Muscle of back (tissue), 11 donors: ENCODE data around the gene RPL13A. TPM values are rescaled to one million over a fixed set of nuclear protein-coding genes. Genes with fewer than 3 reads are reported as not detected.

Experiments used
- DNase-seq, 3 donors: peaks; one replicate each; pipeline versions ENCODE4 v3.0.0 to v3.0.0-alpha.2; 2013
- polyA plus RNA-seq, 10 donors: library from polyadenylated mRNA; unstranded; fragments of 120-200 nt; gene quantifications; one replicate each; pipeline ENCODE4 v1.2.1, GENCODE V29; 2013; ENCODE audit not compliant: insufficient read length in 10 of 10

Gene RPL13A
- polyA plus RNA-seq, 10 donors: 3,542 to 5,037 (median 4,448) TPM

- DNase-seq: no peak
Measured at GRCh38 chr19:49498475-49498874, 11.1 kb downstream of the RPL13A start.

GRCh38 chr19:49499030-49499670 is 11.7 kb downstream of the RPL13A start:
- DNase-seq: no peak

GRCh38 chr19:49502866-49503581 is 15.6 kb downstream of the RPL13A start:
- DNase-seq: peak; percentile 65 to 91 (median 76)

- DNase-seq: no peak
Measured at GRCh38 chr19:49503582-49503962, 16.2 kb downstream of the RPL13A start.

DNA sequence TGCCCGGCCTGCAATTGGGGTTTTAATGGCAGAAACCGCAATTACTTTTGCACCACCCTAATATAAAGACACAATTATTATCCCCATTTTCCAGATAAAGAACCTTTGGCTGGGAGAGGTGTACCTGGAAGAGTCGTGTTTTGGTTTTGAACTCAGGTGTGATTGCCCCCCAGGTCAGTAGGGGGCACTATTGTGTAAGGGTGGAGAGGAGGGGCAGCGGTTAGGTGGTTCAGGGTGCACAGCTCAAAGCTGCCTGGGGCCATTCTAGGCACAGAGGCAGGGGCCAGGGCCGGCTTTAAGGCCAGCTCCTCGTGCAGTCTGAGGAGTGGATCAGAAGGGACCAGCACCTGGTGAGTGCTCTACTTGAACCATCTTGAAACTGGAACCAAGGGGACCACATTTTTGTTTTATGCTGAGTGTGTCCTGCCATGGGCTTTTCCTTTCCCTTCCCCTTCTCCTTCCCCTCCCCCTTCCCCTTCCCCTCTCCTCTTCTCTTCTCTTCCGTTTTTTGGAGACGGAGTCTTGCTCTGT is 19.2 kb downstream of the RPL13A start:
- DNase-seq: peak in 1 of 3 donors; percentile 57

DNA sequence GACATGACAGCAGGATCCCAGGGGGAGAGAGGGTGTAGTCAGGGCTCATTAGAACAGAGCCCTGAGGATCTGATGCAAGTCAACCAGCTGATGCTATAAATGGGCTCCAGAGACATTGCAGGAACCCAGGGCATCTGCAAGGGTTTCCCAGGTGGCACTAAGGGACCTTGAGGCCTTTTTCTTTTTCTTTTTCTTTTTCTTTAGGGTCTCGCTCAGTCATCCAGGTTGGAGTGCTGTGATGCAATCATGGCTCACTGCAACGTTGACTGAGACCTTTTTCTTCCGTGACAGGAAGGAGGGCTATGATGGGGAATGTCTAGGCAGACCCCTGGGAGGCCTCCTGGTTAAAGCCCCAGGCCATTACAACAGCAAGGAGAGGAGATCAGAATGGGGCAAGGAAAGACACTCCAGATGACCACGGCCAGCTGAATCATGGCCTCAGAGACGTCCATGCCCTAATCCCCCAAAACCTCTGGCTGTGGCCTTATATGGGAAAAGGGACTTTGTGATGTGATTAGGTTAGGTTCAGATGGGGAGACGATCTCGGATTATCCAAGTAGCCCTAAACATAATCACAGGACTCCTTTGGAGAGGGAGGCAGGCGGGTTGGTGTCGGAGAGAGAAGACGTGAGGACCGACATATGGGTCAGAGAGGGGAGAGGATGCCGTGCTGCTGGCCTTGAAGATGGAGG is 20.5 kb downstream of the RPL13A start:
- DNase-seq: no peak

DNA sequence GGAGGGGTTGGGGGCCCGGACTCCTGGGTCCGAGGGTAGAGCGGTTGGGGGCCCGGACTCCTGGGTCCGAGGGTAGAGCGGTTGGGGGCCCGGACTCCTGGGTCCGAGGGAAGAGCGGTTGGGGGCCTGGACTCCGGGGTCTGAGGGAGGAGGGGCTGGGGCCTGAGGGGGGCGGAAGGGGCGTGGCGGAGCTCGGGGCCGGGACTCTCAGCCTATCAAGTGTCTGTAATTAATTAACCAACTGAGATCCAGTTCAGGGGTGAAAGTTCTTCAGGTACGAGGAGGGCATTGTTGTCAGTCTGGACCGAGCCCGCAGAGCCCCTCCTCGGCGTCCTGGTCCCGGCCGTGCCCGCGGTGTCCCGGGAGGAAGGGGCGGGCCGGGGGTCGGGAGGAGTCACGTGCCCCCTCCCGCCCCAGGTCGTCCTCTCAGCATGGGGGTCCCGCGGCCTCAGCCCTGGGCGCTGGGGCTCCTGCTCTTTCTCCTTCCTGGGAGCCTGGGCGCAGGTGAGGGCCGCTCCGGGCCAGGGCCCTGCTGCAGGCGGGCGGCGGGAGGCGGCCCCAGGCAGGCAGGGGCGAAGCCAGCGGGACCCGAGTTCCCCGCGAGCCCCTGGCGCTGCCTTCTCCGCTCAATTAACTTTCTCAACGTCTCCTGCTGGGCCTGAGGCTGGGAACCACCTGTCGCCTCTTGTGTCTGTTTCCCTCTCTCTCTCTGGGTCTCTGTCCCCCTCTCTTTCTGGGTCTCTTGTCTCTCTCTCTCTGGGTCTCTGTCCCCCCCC is 25.8 kb downstream of the RPL13A start:
- peak in 2 of 3 donors; percentile 79 to 92 for DNase-seq

DNA sequence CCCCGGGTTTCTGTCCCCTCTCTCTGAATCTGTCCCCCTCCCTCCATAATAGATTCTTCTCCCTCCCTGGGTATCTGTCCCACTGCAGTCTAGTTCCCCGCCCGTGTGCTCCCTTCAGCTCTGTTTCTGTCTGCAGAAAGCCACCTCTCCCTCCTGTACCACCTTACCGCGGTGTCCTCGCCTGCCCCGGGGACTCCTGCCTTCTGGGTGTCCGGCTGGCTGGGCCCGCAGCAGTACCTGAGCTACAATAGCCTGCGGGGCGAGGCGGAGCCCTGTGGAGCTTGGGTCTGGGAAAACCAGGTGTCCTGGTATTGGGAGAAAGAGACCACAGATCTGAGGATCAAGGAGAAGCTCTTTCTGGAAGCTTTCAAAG is 26.3 kb downstream of the RPL13A start:
- no peak for DNase-seq

DNA sequence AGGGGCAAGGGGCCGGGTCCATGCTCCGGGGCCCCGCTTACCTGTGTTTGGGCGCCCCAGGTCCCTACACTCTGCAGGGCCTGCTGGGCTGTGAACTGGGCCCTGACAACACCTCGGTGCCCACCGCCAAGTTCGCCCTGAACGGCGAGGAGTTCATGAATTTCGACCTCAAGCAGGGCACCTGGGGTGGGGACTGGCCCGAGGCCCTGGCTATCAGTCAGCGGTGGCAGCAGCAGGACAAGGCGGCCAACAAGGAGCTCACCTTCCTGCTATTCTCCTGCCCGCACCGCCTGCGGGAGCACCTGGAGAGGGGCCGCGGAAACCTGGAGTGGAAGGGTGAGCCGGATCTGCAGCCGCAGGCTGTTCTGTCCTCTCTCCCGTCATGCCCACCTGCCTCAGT is 26.7 kb downstream of the RPL13A start:
- no peak for DNase-seq

DNA sequence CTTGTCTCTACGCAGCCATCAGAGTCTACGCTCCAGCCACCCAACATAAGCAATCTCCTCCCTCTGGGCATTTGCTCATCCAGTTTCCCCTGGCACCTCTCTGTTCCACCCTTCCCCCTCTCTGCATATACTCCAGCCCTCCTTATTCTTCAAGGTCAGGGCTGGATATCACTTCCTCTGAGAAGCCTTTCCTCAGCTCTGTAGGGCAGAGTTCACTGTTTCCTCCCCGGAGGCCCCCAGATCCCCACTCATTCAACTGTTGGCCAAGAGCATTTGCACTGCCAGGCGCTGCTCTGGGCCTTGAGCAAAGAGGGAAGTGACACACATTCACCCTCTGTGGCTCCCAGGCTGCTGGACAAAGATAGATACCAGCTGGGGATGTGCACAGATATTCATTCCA is 28.4 kb downstream of the RPL13A start:
- peak in 1 of 3 donors; percentile 59 for DNase-seq

DNA sequence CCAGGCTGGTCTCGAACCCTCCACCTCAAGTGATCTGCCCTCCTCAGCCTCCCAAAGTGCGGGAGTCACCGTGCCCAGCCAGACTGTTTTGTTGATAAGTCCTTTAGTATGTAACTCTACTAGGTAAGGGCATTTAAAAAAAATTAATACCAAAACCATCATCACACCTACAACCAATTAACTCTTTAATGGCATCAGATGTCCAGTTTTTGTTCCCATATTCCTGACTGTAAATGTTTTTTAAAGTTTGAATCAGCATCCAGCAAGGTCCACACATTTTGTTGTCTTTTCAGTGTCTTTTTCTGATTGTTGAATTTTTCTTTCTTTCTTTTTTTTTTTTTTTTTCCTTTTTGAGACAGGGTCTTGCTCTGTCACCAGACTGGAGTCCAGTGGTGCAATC is 30.6 kb downstream of the RPL13A start:
- DNase-seq: no peak

DNA sequence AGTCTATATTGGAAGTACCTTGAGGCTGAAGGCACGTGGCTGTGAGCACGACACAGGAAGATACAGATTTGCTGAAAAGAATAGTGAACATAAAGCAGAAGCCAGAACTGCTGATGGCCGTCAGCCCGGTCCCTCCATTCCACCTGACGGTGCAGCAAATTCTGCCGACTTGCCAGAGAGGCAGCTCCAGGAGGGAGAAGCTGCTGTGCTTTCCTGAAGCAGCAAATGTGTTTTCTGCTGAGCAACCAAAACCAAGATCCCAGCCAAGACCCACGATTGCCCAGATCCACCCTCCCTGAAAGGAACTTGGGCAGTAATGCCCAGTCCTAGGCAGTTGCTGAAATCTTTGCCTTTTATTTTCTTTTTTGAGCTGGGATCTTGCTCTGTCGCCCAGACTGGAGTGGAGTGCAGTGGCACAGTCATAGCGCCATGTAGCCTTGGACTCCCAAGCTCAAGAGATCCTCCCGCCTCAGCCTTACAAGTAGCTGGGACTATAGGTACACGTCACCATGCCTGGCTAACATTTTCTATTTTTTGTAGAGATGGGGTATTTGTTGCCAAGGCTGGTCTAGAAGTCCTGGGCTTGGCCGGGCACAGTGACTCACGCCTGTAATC is 33.4 kb downstream of the RPL13A start:
- no peak for DNase-seq

GRCh38 chr19:49524812-49525455 is 37.5 kb downstream of the RPL13A start:
- DNase-seq: no peak

DNA sequence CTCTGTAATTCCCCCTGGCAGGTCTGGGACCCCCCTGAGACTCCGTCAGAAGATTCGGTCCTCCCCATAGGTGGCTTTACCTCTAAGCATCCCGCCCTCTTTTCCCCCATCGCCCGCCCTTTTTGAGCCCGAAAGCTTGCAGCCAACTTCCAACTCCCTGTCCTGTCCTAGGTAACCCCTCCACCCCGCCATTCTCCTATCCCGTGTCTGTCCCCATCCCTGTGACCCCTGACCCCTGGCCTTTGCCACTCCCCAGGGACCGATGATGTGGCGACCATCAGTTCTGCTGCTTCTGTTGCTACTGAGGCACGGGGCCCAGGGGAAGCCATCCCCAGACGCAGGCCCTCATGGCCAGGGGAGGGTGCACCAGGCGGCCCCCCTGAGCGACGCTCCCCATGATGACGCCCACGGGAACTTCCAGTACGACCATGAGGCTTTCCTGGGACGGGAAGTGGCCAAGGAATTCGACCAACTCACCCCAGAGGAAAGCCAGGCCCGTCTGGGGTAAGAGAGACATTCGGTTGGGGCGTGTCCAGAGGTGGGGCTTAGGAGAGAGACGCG is 40.9 kb downstream of the RPL13A start:
- DNase-seq: peak in 2 of 3 donors; percentile 33 to 52

DNA sequence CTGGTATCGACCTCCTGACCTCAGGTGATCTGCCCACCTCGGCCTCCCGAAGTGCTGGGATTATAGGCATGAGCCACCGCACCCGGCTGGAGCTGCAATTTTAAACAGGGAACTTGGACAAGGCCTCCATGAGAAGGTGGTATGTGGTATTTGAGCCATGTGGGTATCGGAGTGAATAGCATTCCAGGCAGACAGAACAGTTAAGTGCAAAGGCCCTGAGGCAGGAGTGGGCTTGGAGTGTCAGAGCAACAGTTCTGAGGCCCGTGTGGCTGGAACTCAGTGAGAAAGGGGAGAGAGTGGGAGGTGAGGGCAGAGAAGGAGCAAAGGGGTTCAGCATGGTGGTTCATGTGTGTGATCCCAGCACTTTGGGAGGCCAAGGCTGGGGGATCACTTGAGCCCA is 43.3 kb downstream of the RPL13A start:
- DNase-seq: no peak

DNA sequence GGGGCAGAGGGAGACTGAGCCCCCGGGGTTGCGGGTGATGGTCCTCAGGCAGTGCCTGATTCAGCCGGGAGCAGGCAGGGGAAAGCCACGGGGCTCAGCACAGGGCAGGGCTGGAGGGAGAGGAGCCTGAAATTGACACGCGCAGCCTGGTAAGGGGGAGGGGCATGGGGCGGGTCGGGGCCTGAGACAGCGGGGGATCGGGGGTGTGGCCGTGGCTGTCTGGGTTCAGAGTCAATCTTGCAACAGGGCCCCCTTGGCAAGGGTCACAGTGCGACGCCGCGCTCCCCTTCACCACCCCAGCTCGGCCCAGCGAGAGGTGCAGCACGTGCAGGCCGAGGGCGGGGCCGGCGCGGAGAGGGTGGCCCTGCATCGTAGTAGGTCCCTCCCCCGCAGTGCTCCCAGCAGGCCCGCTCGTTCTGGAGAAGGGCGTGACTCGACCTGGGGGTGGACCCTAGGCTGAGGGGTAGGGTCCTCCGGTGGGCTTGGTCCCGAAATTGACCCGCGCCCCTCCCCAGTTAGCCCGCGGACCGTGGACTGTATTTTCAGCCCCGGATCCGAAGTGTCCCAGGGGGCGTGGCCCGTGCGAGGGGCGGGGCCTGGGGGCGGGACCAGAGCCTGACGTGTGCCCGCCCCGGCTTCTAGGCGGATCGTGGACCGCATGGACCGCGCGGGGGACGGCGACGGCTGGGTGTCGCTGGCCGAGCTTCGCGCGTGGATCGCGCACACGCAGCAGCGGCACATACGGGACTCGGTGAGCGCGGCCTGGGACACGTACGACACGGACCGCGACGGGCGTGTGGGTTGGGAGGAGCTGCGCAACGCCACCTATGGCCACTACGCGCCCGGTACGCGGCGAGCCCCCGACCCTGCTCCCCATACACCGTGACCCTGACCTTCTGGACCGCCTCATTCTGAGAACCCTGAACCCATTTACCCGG is 46.4 kb downstream of the RPL13A start:
- peak; percentile 55 to 93 (median 69) for DNase-seq

DNA sequence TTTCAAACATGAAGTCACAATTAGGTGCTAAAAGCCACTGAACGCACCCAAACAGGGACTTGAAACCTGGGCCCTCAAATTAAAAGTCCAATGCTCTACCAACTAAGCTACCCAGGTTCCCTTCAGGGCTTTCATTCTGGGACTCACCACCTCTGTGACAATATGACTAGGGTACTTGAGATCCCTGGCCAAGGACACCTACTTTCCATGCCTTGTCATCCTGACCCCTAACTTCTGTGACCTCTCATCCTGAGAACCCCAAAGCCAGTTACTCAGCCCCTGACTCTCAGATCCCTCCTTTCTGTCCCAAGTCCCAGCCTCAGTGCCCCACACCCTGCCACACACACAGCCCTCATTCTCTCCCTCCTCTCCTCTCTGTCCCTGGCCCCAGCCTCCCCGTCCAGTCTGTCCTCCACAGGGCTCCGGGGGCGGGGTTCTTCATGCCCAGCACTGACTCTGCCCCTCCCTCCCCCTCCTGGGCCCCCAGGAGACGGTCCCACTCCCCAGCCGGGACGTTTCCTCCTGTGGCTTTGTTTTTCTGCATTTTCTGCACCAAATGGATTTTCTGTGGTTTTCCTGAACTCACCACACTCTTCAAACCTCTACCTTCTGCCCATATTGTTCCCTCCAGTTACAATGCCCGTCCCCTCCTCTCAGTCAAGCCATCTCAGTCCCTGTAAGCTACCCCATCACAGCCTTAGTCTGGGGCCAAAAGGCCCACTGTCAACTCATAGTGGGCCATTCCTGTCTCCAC is 47.4 kb downstream of the RPL13A start:
- DNase-seq: no peak

DNA sequence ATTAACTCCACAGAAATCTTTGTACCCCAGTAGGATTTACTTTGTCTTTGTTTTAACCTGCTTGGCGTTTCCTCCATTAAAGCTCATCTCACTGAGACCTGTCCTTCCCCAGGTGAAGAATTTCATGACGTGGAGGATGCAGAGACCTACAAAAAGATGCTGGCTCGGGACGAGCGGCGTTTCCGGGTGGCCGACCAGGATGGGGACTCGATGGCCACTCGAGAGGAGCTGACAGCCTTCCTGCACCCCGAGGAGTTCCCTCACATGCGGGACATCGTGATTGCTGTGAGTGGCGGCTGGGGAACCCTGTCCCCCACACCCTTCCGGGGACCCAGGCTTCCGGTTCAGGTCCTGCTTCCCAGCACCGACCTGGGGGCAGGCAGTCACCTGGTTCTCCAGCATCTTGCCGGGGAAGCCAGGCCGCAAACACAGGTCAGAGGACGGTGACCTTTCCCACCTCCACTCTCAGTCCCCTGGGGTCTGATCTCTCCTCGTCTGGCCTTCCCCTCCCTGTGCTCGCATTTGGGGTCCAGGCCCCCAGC is 49.6 kb downstream of the RPL13A start:
- DNase-seq: no peak
